Measurements from ENCODE around the gene OLFML3.

The OLFML3 gene

DNA sequence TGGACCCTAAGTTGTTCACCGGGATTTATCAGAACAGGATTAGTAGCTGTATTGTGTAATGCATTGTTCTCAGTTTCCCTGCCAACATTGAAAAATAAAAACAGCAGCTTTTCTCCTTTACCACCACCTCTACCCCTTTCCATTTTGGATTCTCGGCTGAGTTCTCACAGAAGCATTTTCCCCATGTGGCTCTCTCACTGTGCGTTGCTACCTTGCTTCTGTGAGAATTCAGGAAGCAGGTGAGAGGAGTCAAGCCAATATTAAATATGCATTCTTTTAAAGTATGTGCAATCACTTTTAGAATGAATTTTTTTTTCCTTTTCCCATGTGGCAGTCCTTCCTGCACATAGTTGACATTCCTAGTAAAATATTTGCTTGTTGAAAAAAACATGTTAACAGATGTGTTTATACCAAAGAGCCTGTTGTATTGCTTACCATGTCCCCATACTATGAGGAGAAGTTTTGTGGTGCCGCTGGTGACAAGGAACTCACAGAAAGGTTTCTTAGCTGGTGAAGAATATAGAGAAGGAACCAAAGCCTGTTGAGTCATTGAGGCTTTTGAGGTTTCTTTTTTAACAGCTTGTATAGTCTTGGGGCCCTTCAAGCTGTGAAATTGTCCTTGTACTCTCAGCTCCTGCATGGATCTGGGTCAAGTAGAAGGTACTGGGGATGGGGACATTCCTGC is 3.9 kb upstream of the OLFML3 start:
- TF ChIP-seq, protein P1, sequence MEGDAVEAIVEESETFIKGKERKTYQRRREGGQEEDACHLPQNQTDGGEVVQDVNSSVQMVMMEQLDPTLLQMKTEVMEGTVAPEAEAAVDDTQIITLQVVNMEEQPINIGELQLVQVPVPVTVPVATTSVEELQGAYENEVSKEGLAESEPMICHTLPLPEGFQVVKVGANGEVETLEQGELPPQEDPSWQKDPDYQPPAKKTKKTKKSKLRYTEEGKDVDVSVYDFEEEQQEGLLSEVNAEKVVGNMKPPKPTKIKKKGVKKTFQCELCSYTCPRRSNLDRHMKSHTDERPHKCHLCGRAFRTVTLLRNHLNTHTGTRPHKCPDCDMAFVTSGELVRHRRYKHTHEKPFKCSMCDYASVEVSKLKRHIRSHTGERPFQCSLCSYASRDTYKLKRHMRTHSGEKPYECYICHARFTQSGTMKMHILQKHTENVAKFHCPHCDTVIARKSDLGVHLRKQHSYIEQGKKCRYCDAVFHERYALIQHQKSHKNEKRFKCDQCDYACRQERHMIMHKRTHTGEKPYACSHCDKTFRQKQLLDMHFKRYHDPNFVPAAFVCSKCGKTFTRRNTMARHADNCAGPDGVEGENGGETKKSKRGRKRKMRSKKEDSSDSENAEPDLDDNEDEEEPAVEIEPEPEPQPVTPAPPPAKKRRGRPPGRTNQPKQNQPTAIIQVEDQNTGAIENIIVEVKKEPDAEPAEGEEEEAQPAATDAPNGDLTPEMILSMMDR (IDR thresholded peaks at IDR 0.05; ENCODE audit: control insufficient read depth, extremely low read depth, insufficient read depth), result no peak
- no peak for DNase-seq (ENCODE audit: low read depth)

DNA sequence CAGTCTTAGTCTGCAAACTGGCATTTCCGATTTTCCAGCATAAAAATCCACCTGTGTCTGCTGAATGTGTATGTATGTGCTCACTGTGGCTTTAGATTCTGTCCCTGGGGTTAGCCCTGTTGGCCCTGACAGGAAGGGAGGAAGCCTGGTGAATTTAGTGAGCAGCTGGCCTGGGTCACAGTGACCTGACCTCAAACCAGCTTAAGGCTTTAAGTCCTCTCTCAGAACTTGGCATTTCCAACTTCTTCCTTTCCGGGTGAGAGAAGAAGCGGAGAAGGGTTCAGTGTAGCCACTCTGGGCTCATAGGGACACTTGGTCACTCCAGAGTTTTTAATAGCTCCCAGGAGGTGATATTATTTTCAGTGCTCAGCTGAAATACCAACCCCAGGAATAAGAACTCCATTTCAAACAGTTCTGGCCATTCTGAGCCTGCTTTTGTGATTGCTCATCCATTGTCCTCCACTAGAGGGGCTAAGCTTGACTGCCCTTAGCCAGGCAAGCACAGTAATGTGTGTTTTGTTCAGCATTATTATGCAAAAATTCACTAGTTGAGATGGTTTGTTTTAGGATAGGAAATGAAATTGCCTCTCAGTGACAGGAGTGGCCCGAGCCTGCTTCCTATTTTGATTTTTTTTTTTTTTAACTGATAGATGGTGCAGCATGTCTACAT is 2.5 kb upstream of the OLFML3 start:
- no peak overlapping the region for H3K4me3 ChIP-seq (ENCODE audit: low read depth, low read length)
- TF ChIP-seq, protein P1 (IDR thresholded peaks at IDR 0.05; ENCODE audit: control insufficient read depth, extremely low read depth, insufficient read depth), result peak; percentile 48
- no peak for DNase-seq (ENCODE audit: low read depth)

More for the DNA sequence above, 3.9 kb upstream of the OLFML3 start:
- H3K4me3 ChIP-seq (ENCODE audit: low read depth, low read length), result no peak overlapping the region

DNA sequence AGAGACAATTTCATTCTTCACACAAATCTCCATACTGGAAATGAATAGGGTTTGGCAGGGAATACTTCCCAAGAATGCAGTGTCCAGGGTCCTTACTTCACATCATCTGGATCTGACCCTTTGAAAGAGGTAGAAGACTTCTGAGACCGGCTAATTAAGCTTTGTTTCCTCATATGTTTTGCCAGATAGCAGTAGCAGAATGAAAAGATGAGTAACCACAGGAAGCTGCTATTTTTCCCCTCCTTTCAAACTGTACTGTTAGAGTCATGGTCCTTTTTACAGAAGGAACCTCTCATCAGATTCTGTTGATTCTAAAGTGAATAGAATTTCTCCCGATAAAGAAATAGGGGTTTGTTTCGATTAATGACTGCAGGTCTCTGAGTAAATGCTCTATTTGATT is 1.4 kb upstream of the OLFML3 start:
- DNase-seq (ENCODE audit: low read depth), result no peak
- no peak overlapping the region for H3K4me3 ChIP-seq (ENCODE audit: low read depth, low read length)
- TF ChIP-seq, protein P1 (IDR thresholded peaks at IDR 0.05; ENCODE audit: control insufficient read depth, extremely low read depth, insufficient read depth), result no peak

DNA sequence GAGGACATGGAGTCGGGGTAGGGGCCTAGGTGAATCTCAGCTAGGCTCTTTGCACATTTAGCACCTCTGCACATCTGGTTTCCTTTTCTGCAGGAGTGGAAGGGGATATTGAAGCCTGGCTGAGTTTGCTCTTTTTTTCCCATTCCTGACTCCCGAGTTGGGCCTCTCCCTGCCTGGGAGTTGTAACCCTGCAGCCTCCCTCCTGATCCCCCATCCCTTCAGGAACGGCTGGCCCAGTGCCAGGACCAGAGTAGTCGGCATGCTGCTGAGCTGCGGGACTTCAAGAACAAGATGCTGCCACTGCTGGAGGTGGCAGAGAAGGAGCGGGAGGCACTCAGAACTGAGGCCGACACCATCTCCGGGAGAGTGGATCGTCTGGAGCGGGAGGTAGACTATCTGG is 836 bp downstream of the OLFML3 start:
- no peak overlapping the region for H3K4me3 ChIP-seq (ENCODE audit: low read depth, low read length)
- TF ChIP-seq, protein P1 (IDR thresholded peaks at IDR 0.05; ENCODE audit: control insufficient read depth, extremely low read depth, insufficient read depth), result no peak
- DNase-seq (ENCODE audit: low read depth), result no peak

DNA sequence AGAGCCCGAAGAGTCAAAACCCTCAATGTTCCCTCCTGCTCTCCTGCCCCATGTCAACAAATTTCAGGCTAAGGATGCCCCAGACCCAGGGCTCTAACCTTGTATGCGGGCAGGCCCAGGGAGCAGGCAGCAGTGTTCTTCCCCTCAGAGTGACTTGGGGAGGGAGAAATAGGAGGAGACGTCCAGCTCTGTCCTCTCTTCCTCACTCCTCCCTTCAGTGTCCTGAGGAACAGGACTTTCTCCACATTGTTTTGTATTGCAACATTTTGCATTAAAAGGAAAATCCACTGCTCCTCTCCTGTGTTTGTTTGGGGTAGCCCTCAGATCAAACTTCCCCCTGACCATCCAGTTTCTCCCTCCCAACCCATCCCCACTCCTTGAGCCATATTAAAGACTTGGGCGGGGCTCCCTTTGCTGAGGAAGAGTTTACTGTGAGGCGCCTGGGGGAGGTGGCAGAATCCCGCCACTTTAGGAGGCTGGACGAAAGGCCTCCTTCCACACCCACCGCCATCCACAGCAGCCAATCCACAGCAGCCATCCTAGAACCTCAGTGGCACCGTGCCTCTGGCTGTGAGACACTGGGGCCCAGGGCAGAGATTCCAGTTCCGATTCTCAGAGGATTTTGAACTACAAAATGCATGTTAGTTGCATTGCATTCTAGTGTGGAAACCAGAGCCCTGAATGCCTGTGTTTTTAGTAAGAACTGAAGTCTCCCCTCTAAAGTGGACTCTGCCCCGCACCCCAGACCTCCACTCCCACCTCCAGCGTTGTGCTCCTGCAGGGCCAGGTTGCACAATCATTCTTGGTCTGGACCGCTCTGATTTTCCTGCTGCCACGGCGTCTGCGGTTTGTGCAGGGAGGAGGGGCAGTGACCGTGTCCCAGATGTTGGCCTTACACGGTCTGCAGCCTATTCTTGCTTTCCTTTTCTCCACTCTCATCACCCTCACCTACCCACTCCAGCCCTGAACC is 3.0 kb downstream of the OLFML3 start:
- DNase-seq (ENCODE audit: low read depth), result no peak
- TF ChIP-seq, protein P1 (IDR thresholded peaks at IDR 0.05; ENCODE audit: control insufficient read depth, extremely low read depth, insufficient read depth), result no peak
- H3K4me3 ChIP-seq (ENCODE audit: low read depth, low read length), result no peak overlapping the region

DNA sequence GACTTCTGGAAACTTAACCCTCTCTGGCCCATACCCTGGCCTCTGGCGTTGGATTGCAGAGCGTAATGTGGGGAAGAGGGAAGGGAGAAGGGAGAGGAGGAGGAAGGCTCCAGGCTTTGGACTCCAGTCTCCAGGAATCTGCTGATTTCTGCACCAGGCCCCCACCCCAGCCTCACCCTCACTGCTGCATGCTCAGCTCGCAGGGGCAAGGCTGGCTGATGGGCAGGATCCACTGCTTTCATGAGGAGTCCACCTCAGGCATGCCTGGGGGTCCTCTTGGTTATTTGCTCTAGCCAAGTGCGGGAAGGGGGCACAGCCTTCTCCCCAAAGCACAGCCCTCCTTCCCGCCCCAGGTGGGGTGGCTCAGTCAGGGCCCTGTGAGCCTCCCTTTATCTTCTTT is 3.7 kb downstream of the OLFML3 start:
- TF ChIP-seq, protein P1 (IDR thresholded peaks at IDR 0.05; ENCODE audit: control insufficient read depth, extremely low read depth, insufficient read depth), result no peak
- H3K4me3 ChIP-seq (ENCODE audit: low read depth, low read length), result no peak overlapping the region
- no peak for DNase-seq (ENCODE audit: low read depth)
